GOT3 (cell line): ENCODE measurements around the gene TMEM182.

Experiments
- DNase-seq: peaks from one replicate; lab custom pipeline; 2025; ENCODE audit warnings: mixed read lengths; lab: John Stamatoyannopoulos, UW

TMEM182 gene

DNA sequence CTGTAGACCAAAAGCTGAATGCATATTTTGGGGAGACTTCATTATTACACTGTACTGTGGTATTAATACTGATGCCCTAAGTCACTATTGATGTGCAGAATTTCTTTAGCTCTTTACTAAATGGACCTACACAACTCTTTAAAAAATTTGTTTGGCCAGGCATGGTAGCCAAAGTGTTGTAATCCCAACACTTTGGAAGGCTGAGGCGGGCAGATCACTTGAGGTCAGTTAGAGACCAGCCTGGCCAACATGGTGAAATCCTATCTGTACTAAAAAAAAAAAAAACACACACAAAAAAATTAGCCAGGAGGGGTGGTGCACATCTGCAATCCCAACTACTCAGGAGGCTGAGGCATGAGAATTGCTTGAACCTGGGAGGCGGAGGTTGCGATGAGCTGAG is 6.4 kb downstream of the TMEM182 start:
- no peak for DNase-seq

GRCh38 chr2:102768892-102769291 is 7.1 kb downstream of the TMEM182 start:
- DNase-seq, result no peak

DNA sequence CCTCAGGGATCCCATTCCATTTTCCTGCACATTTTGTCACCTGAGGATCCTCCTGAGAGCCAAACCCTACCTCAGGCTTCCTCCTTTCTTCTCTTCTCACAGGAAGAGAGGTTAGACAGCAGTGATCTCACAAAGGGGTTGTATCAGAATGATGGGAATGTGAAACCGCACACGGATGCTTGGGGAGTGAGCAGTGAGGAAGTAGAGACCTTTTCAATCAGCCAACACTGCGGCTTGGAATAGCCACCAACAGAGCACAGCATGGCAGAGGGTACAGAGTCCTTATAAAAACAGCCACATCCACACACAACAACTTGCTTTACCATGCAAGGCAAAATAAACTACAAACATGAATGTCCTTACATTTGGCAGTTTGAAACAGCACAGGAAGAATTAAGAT is 8.7 kb downstream of the TMEM182 start:
- DNase-seq, result no peak

DNA sequence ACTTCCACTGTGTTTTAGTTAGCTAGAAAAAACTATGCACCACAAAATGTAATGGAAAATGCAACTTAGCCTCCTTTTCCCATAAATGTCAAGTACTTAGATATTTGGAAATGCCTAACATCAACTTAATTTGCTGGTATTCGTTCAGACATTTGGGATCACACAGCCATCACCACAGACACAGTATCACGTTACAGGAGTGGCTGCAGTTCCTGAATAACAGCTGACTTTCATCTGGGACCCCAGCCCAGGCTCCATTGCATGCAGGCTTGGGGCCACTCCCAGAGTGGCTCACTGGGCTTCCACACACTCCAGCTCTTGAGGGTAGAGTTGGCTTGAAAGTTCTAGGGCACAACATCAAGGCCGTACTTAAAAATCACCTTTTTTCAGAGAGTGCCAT is 9.3 kb downstream of the TMEM182 start:
- DNase-seq, result no peak

DNA sequence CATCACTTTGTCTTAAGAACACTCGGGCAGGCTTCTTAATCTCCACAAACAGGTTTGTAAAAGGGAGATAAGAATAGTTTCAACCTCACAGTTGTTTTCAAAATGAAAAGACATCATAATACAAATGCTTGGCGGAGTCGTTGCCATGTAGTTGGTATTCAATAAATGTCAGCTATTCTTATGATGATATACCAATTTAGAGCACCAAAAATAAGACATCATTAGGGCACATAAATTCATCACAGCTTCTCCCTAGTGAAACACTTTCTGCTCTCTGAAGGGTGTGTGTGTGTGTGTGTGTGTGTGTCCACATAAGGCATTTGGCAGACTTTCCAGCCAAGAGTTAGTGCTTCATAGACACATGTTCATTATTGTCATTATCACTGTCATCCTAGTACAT is 10.8 kb downstream of the TMEM182 start:
- no peak for DNase-seq

- DNase-seq, result no peak
Observed at GRCh38 chr2:102773149-102773705, 11.4 kb downstream of the TMEM182 start.

GRCh38 chr2:102778260-102778659 is 16.4 kb downstream of the TMEM182 start:
- DNase-seq, result no peak

DNA sequence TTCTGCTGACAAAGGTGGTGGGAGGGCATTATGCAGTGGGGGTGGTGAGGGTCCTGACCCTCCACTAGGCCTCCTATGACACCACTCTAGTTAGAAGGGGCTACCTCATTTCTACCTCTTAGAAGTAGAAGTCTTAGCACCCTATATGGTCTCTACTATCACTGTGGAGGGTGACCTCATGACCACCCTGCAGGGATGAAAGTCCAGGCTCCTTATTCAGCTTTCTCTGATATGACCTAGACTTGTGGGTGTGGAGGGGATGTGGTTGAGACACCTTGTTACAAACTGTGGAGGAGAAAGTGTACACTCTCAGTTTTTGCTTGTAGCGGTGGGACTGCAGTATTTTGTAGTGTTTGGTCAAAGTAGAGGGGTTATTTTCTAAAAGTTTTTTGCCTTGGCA is 18.6 kb downstream of the TMEM182 start:
- DNase-seq, result no peak

GRCh38 chr2:102782187-102782586 is 20.4 kb downstream of the TMEM182 start:
- no peak for DNase-seq

GRCh38 chr2:102782933-102783332 is 21.1 kb downstream of the TMEM182 start:
- no peak for DNase-seq

GRCh38 chr2:102783506-102784183 is 21.8 kb downstream of the TMEM182 start:
- DNase-seq, result no peak

GRCh38 chr2:102784940-102785339 is 23.1 kb downstream of the TMEM182 start:
- no peak for DNase-seq

DNA sequence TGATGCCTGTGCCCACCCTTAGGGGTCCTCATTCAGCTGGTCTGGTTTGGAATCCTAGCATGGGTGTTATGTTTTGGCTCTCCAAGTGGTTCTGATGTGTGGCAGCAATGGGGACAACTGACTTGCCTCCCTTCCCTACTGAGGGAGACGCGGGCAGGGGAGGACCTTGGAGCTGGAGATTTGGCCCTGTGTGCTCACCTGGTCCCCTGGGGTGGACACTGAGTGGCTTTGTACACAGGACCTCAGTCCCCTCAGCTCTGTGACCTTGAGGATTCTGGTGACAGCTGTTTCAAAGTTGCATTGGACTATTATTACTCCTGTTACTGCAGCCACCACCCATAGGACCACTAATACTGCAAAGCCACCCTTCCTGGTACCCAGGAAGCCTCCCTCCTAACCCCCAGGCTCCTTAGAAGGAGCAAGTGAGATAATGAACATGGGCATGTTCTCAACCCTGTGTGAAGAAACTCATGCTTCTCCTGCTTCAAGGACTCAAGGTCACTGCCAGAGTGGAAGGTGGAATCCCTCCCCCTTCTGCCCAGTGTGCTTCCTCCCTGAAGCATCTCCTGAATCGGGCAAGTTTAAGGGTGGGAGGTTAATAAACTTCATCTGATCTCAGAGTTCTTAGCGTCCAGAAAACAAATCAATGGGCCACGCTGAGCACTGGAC is 26.5 kb downstream of the TMEM182 start:
- DNase-seq, result no peak

DNA sequence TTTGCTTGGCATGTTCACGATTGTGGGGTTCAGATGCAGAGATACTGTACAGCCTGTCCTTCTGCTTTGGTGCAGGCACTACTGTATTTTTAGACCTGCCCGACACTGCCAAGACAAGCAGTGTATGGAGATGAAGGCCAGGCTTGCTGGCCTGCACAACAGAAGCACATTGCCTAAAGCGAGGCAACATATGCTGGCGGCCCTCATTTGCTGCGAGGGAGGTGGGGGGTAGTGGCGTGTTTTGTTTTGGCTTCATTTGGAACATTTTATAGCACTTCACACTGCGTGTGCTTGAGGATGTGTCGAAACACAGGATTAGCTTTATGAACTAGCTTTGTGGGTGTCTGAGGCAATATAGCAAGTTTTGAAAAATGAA is 27.0 kb downstream of the TMEM182 start:
- DNase-seq, result no peak

DNA sequence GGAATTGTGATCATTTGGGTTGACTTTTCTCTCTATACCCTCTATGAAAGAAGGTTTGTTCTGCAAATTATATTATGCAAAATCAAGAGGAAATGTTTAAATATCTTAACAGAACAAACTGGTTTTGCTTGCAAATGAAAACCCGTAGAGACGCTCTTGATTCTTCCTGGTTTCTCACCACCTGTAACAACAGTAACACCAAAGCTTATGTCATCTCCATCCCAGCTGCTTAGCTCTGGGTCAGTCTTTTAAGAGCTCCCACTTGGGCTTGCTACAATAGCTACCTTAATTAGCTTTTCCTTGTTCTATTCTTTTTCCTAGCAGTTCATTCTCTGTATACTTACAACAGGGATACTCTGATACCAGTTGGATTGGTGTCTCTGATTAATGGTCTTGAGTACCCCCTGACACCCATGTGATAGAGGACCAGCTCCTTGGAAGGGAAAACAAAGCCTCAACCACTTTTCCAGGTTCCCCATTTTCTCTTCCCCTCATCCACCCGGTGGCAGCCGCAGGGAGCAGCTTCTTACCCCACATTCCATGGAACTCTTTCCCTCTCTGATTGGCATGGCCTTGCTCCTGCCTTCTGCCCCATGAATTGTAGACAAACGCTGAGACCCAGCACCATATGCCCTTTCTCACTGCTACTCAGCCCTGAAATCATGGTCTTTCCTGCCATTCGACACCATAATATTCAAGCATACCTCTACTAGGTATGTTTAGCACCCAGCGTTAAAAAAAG is 27.7 kb downstream of the TMEM182 start:
- DNase-seq, result no peak

DNA sequence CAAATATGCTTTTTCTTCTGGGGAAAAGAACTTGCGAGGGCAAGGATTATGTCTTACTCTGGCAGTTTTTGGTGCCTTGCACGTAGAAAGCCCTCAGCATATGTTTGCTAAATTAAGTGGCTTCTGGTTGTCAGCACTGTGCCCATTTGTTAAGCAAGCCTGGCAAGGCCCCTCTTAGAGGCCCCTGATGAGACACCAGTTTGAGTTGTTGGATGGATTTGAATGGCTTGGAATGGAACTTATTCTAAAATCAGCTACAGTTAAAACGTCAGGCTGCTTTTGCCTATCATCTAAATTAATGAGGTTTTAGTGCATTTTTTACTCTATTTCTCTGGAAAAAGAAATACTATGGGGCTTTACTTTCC is 28.2 kb downstream of the TMEM182 start:
- DNase-seq, result no peak

GRCh38 chr2:102792568-102793208 is 30.9 kb downstream of the TMEM182 start:
- DNase-seq, result no peak

DNA sequence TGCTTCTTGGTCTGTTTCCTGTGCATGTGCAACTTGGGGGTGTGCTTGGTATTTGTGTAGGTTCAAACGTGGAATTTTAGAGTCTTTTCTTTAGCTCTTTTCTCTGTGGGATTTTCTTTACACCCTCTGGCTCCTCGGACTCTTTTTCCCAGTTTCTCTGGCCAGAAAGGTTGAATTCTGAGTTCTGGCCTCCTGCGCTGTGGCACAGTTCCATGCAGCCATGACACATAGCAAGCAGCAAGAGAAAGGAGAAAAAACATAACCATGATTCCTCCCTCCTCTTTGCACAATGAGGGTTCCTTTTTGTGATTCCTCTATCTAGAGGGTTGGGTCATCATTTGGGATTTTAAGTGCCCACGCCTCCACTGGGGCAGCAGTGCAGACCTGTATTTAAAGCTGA is 33.8 kb downstream of the TMEM182 start:
- no peak for DNase-seq

DNA sequence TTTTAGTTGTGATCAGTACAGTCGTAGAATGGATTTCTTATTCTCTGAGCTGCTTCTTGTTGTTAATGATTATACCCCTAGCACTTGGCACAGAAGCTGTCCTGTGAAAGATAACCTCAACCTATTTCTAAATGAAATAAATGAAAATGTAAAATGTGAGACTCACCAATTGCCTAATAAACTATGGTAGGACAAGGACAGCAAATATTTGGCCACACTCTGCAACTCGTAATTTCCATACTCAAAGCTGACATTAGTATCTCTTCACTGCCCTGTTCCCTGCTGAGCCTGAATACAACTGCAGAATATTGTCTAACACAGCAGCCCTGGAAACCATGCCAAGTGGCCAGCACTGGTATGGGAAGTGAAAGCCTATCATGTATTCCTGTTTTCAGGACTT is 34.5 kb downstream of the TMEM182 start:
- no peak for DNase-seq

DNA sequence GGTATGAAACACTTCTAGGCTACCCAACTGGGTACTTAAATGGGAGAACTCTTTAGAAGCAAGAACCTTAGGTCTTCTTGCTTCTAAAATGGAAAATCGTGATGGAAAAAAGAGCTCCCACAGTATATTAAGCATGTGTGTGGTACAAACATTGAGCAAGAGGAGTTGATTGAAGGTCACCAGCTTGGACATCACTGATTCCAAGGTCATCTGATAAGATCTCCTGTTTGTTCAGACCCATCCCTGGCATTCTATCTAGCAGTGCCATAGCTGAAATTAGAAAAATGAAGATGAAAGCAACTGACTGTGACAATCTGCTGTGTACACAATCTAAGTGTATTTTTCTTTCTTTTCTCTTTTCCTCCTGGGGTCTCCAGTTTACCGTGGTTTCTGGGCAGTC is 35.7 kb downstream of the TMEM182 start:
- DNase-seq, result no peak

DNA sequence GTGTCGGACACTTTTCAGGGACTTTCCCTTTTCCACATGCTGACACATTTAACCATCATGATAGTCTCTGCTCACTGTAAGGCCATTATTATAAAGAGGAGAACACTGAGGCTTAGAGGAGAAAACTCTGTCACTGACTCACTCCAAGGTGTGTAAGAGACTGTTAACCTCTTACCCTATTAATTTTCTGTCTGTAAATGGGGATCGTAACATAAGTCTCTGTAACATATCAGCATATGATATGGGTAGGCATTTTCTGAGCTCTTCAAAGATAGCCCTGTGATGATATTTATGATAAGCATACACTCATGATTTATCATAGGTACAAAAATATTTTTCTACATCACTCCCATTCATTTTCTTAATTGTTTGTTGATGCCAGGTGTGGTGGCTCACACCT is 36.4 kb downstream of the TMEM182 start:
- DNase-seq, result no peak

DNA sequence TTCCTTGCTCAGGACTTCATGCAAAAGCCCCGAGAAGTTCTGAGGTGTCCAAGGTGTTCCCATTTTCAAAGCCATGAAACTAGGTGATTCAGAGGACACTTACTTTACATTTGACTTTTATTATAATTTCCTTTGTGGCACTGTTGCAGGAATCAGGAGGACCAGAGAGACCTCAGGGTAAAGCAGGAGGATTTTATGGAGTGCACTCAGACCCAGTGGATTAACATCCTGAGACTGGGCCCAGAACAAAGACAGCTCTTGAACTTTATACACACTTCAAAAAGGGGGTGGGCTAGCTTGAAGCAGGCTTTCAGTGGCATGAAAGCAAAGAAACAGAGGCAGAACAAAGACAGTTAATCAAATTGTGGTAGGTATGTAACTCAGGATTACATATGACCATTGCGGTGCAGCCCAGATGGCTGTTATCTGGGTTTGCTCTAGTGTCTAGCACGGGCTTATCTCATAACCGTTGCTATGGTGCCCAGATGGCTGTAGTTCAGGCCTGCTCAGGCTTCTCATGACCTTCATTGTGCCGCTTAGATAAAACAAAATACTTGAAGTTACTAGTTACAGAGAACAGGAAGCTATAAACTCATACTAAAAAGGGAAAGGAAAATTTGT is 39.4 kb downstream of the TMEM182 start:
- DNase-seq, result no peak
